ENCODE results near the gene CCDC12.

- TF ChIP-seq POLR2A (IDR thresholded peaks at IDR 0.05), result no peak
- TF ChIP-seq, protein P1, sequence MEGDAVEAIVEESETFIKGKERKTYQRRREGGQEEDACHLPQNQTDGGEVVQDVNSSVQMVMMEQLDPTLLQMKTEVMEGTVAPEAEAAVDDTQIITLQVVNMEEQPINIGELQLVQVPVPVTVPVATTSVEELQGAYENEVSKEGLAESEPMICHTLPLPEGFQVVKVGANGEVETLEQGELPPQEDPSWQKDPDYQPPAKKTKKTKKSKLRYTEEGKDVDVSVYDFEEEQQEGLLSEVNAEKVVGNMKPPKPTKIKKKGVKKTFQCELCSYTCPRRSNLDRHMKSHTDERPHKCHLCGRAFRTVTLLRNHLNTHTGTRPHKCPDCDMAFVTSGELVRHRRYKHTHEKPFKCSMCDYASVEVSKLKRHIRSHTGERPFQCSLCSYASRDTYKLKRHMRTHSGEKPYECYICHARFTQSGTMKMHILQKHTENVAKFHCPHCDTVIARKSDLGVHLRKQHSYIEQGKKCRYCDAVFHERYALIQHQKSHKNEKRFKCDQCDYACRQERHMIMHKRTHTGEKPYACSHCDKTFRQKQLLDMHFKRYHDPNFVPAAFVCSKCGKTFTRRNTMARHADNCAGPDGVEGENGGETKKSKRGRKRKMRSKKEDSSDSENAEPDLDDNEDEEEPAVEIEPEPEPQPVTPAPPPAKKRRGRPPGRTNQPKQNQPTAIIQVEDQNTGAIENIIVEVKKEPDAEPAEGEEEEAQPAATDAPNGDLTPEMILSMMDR (IDR thresholded peaks at IDR 0.05), result no peak
Measured at GRCh38 chr3:46986782-46987310, 10.3 kb upstream of the CCDC12 start.

Measured in suprapubic skin (tissue), 3 donors.